ENCODE results near the gene TENM4. TPM values are rescaled to one million over a fixed set of nuclear protein-coding genes. Genes with fewer than 3 reads are reported as not detected.

The TENM4 gene
- total and polyA plus RNA-seq, 2 of the 13 experiments (the other 11 are each of a cell fraction or from before 2014, with no cell fraction given), result not detected

DNA sequence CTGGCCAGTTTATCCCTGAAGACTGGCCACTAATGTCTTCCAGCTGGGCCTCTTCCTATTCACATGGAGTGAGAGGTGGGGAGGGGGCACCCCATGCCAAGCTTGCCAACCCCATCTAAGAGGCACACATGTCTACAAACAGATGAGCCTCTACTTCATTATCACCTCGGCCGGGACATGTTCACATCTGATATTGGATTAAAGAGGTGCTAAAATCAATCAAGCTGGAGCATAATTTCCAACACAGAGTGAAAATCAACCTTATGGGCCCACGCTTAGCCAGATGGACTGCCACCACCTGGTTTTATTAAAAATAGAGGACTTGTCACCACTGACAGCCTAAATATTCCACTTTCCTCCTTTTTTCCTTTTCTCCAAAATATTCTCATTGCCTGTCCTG lies 703.5 kb downstream of the TENM4 start:
- no peaks in the 10 kb centered on the region for H4K20me1 ChIP-seq (ENCODE audit: insufficient read depth, low read length)
- FAIRE-seq (no peak), ATAC-seq (no peak), DNase-seq (ENCODE audit: low spot score) (no peak)
- no TSS peak for BruUV-seq (replicated peaks)
- in situ Hi-C loops (cut with HindIII; ENCODE audit: extremely low pct_ligation_motif_present, low pct_unique_long_range_greater_than_20kb) (no loop called here), intact Hi-C loops (cut with micrococcal nuclease; ENCODE audit: unreplicated experiment) (no loop called here)
- H3K36me3 ChIP-seq (replicated peaks in 1 of 2; ENCODE audit: control insufficient read depth in 1 of 2, insufficient read depth in 2 of 2, low read length in 2 of 2), result no peaks in the 10 kb centered on the region
- H3K9me3 ChIP-seq (ENCODE audit: low read length), result no peaks in the 10 kb centered on the region
- H3K79me2 ChIP-seq (ENCODE audit: insufficient read depth, low read length), result no peaks in the 10 kb centered on the region
- H3K4me3 ChIP-seq (replicated peaks in 1 of 3; ENCODE audit: insufficient read depth in 1 of 3, low read depth in 2 of 3, low read length in 3 of 3), result no peak overlapping the region
- 4% methylated on average over 3 of the region's 3 CpGs for WGBS (ENCODE audit: low lambda C conversion rate)
- H3K4me2 ChIP-seq (ENCODE audit: low read depth, low read length), result no peak overlapping the region
- H3K27me3 ChIP-seq (ENCODE audit: control insufficient read depth in 1 of 2, insufficient read depth in 2 of 2, low read length in 2 of 2), result peaks cover 2 to 18% of the 10 kb centered on the region in 2 experiments; a peak in 1 of 5 replicates
- no peak overlapping the region for H3K9ac ChIP-seq (ENCODE audit: insufficient read depth, low read depth, low read length)
- ChIA-PET POLR2A (no interaction called here), CTCF (ENCODE audit: low intra/inter-chr PET ratio, low total read pairs) (no interaction called here)
- no peaks in the 10 kb centered on the region for H3K4me1 ChIP-seq (ENCODE audit: insufficient read depth, low read length)
- no peak overlapping the region for H3K27ac ChIP-seq (ENCODE audit: extremely low read length, insufficient read depth, low read length)
- H2AFZ ChIP-seq (ENCODE audit: low read length), result no peak overlapping the region
- no peak for TF ChIP-seq KLF6 (CRISPR knock-in tag; IDR thresholded peaks at IDR 0.05)
- no peak for TF ChIP-seq ZSCAN22 (CRISPR knock-in tag; IDR thresholded peaks at IDR 0.05)
- TF ChIP-seq, protein P1, sequence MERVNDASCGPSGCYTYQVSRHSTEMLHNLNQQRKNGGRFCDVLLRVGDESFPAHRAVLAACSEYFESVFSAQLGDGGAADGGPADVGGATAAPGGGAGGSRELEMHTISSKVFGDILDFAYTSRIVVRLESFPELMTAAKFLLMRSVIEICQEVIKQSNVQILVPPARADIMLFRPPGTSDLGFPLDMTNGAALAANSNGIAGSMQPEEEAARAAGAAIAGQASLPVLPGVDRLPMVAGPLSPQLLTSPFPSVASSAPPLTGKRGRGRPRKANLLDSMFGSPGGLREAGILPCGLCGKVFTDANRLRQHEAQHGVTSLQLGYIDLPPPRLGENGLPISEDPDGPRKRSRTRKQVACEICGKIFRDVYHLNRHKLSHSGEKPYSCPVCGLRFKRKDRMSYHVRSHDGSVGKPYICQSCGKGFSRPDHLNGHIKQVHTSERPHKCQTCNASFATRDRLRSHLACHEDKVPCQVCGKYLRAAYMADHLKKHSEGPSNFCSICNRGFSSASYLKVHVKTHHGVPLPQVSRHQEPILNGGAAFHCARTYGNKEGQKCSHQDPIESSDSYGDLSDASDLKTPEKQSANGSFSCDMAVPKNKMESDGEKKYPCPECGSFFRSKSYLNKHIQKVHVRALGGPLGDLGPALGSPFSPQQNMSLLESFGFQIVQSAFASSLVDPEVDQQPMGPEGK (CRISPR knock-in tag; IDR thresholded peaks at IDR 0.05), result no peak
- TF ChIP-seq NFE2L2 (IDR thresholded peaks at IDR 0.05; ENCODE audit: low read length), result no peak
- no peak for TF ChIP-seq KDM4B (CRISPR knock-in tag; IDR thresholded peaks at IDR 0.05)
- TF ChIP-seq HDAC2 (CRISPR knock-in tag; IDR thresholded peaks at IDR 0.05), result no peak
- no peak for TF ChIP-seq HOXA7 (CRISPR knock-in tag; IDR thresholded peaks at IDR 0.05)
- no peak for TF ChIP-seq ATAD3A (CRISPR knock-in tag; IDR thresholded peaks at IDR 0.05)
- TF ChIP-seq ZFP37 (CRISPR knock-in tag; IDR thresholded peaks at IDR 0.05; ENCODE audit: borderline replicate concordance), result no peak
- TF ChIP-seq ZNF564 (CRISPR knock-in tag; IDR thresholded peaks at IDR 0.05), result no peak
- no peak for TF ChIP-seq ZKSCAN1 (IDR thresholded peaks at IDR 0.05; ENCODE audit: low read length)
- TF ChIP-seq, protein P2, sequence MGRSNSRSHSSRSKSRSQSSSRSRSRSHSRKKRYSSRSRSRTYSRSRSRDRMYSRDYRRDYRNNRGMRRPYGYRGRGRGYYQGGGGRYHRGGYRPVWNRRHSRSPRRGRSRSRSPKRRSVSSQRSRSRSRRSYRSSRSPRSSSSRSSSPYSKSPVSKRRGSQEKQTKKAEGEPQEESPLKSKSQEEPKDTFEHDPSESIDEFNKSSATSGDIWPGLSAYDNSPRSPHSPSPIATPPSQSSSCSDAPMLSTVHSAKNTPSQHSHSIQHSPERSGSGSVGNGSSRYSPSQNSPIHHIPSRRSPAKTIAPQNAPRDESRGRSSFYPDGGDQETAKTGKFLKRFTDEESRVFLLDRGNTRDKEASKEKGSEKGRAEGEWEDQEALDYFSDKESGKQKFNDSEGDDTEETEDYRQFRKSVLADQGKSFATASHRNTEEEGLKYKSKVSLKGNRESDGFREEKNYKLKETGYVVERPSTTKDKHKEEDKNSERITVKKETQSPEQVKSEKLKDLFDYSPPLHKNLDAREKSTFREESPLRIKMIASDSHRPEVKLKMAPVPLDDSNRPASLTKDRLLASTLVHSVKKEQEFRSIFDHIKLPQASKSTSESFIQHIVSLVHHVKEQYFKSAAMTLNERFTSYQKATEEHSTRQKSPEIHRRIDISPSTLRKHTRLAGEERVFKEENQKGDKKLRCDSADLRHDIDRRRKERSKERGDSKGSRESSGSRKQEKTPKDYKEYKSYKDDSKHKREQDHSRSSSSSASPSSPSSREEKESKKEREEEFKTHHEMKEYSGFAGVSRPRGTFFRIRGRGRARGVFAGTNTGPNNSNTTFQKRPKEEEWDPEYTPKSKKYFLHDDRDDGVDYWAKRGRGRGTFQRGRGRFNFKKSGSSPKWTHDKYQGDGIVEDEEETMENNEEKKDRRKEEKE (IDR thresholded peaks at IDR 0.05), result no peak
- TF ChIP-seq PTBP1 (IDR thresholded peaks at IDR 0.05; ENCODE audit: low read depth, low read length, poor library complexity, severe bottlenecking), result no peak
- TF ChIP-seq, protein P3, sequence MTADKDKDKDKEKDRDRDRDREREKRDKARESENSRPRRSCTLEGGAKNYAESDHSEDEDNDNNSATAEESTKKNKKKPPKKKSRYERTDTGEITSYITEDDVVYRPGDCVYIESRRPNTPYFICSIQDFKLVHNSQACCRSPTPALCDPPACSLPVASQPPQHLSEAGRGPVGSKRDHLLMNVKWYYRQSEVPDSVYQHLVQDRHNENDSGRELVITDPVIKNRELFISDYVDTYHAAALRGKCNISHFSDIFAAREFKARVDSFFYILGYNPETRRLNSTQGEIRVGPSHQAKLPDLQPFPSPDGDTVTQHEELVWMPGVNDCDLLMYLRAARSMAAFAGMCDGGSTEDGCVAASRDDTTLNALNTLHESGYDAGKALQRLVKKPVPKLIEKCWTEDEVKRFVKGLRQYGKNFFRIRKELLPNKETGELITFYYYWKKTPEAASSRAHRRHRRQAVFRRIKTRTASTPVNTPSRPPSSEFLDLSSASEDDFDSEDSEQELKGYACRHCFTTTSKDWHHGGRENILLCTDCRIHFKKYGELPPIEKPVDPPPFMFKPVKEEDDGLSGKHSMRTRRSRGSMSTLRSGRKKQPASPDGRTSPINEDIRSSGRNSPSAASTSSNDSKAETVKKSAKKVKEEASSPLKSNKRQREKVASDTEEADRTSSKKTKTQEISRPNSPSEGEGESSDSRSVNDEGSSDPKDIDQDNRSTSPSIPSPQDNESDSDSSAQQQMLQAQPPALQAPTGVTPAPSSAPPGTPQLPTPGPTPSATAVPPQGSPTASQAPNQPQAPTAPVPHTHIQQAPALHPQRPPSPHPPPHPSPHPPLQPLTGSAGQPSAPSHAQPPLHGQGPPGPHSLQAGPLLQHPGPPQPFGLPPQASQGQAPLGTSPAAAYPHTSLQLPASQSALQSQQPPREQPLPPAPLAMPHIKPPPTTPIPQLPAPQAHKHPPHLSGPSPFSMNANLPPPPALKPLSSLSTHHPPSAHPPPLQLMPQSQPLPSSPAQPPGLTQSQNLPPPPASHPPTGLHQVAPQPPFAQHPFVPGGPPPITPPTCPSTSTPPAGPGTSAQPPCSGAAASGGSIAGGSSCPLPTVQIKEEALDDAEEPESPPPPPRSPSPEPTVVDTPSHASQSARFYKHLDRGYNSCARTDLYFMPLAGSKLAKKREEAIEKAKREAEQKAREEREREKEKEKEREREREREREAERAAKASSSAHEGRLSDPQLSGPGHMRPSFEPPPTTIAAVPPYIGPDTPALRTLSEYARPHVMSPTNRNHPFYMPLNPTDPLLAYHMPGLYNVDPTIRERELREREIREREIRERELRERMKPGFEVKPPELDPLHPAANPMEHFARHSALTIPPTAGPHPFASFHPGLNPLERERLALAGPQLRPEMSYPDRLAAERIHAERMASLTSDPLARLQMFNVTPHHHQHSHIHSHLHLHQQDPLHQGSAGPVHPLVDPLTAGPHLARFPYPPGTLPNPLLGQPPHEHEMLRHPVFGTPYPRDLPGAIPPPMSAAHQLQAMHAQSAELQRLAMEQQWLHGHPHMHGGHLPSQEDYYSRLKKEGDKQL (CRISPR knock-in tag; IDR thresholded peaks at IDR 0.05; ENCODE audit: low read depth), result no peak
- no peak for TF ChIP-seq GTF2F1 (IDR thresholded peaks at IDR 0.05; ENCODE audit: low read length)
- TF ChIP-seq FOXK2 (IDR thresholded peaks at IDR 0.05), result no peak
- TF ChIP-seq ZMYM2 (CRISPR knock-in tag; IDR thresholded peaks at IDR 0.05), result no peak

Measured in HepG2 (cell line).